HK-2 (cell line): Measurements from ENCODE around the gene RTL9.

Experiments used
- DNase-seq: peaks from one replicate; pipeline ENCODE4 v3.0.0-alpha.2; 2018; ENCODE audit not compliant: unreplicated experiment

RTL9 gene

DNA sequence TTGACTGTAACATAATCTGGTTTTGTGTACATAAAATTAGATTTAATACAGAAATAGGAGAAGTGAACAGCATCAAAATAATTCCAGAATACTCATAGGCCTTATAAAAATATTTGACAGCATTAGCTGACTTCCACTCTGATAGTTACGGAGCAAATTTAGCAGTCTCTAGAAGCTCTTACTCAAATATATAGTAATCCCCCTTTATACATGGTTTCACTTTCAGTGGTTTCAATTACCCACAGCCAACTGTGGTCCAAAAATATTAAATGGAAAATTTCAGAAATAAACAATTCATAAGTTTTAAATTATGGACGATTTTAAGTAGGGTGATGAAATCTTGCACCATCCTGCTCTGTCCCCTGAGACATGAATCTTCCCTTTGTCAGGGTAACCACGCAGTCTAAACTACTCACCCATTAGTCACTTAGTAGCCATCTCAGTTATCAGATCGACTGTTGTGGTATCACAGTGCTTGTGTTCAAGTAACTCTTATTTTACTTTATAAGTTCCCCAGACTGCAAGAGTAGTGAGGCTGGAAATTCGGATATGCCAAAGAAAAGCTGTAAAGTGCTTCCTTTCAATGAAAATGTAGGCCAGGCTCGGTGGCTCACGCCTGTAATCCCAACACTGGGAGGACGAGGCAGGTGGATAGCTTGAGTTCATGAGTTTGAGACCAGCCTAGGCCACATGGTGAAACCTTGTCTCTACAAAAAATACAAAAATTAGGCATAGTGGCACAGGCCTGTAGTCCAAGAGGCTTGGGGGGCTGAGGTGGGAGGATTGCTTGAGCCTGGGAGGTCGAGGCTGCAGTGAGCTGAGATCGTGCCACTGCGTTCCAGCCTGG lies 17.2 kb upstream of the RTL9 start:
- peak; percentile 3 for DNase-seq

DNA sequence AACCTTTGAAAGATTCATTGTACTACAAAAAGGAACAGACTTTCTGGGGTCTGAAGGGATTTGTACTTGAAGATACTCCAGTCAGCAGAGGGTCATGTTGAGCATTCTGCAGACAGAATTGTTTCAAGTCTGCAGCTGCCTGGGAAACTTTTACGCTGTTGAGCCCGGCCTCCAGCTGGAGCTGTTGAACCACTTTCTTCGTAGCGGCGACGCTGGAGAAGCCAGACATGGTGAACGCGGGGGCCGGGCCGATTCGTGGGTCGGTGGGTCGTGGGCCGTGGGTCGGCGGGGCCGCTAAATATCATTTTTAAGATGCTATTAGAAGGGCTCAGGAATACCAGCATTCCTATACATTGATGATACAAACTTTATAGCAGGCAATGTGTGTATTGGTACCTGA lies 12.0 kb upstream of the RTL9 start:
- DNase-seq = no peak

GRCh38 chrX:110359273-110359672 lies 625 bp downstream of the RTL9 start:
- no peak for DNase-seq

DNA sequence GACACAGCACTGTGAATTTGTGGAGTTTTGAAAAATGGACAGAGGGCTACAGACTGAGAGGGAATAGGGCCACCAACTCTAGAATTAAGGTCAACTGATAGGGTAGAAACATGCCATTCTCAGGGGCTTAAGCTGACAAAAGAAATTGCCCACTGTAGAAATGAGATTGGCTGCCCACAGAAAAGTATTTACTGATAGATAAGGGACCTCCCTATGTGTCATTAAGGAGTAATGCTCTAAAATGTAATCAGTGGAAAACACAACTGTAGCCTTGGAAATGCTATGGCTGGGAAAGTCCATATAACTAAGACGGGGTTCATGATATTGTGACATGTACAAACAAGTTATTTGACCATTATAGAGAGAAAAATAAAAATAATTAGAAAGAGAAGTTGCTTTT lies 4.6 kb downstream of the RTL9 start:
- no peak for DNase-seq

GRCh38 chrX:110373310-110373709 lies 14.7 kb downstream of the RTL9 start:
- DNase-seq = no peak

DNA sequence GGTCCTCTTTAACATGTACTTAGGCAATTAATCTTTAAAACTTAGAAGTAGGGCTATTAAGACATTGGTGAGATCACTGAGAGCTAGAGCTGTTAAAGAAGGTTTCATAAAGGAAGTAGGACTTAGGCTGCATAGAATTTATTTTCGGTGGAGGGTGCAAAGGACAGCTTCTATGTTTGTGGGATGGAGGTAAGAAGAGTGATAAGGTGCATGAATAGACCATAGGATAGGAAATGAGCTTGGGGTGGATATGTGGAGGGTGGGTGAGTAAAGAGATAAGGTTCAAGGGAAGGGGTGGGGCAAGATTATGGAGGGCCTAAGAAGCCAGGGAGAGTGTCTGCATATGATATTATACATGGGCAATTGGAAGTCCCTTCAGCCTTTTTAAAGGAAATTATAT lies 15.9 kb downstream of the RTL9 start:
- no peak for DNase-seq

- no peak for DNase-seq
Measured at GRCh38 chrX:110381216-110381615, 22.6 kb downstream of the RTL9 start.

- no peak for DNase-seq
Measured at GRCh38 chrX:110383414-110383813, 24.8 kb downstream of the RTL9 start.

DNA sequence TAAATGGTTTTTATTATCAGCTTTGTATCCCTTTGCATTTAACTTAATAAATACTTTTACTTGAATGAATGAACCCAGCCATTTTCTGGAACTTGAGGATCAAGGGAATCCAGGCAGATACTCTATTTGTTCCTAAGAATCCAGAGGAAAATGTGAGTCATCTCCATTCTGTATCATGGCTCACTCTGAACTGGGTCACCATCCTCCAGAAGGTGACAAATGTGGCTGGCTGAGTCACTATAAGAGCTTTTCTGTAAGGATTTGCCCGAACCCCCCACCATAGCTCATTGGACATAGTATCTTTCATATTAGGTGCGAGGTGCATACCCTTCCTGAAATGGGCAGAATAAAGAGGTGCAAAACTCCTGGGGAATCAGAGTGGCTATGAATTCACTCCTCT lies 25.8 kb downstream of the RTL9 start:
- DNase-seq = no peak

DNA sequence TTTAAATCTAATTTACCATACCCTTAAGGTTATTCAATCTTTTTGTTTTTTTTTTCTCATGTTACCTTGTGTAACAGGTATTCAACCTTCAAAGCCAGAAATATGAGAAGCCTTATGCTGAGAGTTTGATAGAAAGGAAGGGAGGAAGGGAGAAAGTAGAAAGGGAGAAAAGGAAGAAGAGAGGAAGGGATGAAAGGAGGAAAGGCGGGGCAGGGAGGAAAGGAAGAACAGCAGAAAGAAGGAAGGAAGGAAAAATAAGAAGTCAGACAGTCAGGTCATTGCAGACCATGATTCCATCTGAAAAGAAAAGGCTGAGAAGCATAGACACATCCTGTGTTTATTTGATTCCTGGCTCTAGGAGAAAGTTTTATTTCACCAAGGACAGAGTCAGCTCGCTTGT lies 30.9 kb downstream of the RTL9 start:
- DNase-seq = no peak

GRCh38 chrX:110391086-110391485 lies 32.4 kb downstream of the RTL9 start:
- no peak for DNase-seq

DNA sequence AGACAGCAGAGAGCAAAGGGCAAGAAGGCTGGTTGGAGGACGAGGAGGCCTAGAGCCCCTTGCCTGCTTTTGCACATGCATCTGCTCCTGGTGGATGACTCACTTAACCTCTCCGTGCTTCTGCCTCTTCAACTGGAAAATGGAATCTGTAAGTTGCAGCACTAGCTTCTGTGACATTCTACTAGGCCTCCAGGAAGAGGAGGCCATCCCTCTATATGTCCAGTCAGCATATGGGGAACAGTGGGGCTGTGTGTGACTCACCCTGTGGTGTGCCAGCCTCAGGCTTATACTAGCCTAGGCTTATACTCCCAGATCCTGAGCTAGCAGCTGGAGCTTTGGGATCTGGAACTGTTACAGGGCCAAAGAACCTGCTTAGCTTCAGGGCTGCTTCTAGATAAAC lies 36.0 kb downstream of the RTL9 start:
- DNase-seq = peak; percentile 58

DNA sequence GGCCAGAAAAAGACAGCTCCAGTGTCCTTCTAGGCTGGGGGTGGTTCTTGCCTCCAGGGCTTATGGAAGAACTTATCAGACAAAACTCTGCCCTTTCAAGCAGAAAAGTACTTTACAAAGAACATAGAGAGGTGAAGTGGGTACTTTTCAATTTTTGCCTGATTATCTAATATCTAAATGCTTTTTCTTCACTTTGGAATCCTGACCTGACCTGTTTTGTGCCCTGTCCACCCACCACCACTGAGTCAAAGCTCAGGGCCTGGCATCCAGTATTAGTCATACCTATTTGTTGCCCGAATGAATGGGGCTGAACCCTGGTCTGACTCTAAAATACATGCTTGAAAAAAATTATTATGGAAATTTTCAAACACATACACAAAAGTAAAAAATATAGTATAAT lies 37.2 kb downstream of the RTL9 start:
- DNase-seq = no peak

- DNase-seq = no peak
Measured at GRCh38 chrX:110396735-110397134, 38.1 kb downstream of the RTL9 start.

DNA sequence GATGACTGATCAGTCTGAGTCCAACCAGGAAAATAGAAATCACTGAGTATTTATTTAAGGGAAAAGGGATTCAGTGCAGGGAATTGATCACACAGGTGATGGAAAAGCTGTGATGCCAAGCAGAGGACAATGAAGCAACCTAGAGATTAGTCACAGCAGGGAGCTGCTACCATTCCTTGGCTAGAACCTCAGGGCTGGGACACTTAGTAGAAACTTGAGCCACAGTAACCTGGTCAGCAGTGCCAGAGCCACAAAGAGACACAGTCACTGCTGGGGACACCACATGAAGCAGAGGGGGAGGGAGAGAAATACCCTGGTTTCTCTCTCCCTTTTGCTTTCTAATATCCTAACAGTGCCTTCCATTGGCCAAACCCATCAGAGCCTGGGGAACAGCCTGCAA lies 38.7 kb downstream of the RTL9 start:
- DNase-seq = no peak

DNA sequence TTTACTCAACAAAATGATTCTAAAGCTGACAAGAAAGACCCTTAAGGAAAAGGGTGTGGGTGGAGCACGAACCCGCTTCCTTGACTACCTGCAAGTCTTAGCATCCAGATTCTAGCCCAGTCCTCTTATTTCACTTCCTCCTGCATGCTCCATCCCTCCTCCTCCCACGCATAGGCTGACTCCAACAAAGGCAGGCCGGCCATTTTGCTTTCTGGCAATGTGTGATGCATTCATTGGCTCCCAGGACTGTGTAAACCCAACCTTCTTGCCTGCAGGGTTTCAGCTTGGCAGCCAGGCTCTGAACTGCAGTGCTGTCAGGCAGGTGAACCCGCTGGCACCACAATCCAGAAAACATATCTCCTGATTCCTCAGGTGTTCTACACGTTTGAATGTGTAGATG lies 39.3 kb downstream of the RTL9 start:
- DNase-seq = no peak

- DNase-seq = no peak
Measured at GRCh38 chrX:110399497-110399896, 40.8 kb downstream of the RTL9 start.

DNA sequence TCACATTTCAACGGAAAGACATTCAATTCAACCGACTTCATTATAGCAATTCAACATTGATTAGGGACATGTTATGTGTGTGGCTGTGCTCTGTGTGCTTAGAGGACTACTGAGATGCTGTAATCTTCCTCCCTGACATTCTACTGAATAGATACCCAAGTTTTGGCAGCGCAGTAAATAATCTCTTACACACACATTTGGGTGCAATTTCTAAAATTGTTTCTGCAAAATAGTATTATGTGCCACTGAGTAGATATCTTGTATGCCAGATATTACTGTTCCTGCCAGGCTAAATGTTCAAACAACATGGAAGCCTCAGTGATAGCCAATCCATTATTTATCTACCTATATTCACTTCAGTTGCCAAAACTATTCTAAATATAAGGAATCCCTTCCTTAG lies 41.3 kb downstream of the RTL9 start:
- DNase-seq = no peak

- DNase-seq = no peak
Measured at GRCh38 chrX:110401135-110401534, 42.5 kb downstream of the RTL9 start.

DNA sequence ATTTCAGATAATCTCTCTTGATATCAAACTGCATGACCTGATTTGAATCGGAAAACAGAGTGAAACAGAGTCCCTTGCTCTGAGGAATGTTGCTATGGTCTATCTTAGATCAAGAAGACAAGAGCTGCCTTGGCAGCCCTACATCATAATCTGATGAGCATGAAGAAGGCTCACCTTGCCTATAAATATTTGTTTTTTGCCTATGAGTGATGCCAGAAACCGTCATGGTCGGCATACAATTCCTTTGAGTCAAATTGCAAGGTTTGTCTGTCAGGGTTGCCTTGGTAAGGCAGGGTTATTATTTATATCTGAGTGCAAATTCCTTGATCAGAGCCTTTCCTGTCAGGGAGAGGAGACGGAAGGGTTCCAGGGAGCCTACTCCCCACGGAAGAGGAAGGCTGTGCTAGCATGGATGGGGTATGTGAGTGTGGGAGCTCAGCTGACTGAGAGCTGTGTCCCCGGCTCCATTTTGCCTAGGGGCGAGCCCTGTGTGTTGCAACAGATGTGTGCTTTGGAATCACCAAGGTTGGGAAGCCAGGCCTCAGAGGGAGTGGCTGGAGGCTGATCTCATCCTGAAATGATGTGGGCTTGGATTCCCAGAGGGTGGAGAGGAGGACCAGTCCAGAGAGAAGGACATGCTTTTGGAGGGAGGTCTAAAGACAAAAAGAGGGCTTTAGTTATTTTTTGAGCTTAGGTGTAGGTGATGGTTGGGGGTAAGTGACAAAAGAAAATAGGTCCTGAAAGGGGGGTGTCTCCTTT lies 43.6 kb downstream of the RTL9 start:
- no peak for DNase-seq

GRCh38 chrX:110402850-110403221 lies 44.2 kb downstream of the RTL9 start:
- DNase-seq = no peak

DNA sequence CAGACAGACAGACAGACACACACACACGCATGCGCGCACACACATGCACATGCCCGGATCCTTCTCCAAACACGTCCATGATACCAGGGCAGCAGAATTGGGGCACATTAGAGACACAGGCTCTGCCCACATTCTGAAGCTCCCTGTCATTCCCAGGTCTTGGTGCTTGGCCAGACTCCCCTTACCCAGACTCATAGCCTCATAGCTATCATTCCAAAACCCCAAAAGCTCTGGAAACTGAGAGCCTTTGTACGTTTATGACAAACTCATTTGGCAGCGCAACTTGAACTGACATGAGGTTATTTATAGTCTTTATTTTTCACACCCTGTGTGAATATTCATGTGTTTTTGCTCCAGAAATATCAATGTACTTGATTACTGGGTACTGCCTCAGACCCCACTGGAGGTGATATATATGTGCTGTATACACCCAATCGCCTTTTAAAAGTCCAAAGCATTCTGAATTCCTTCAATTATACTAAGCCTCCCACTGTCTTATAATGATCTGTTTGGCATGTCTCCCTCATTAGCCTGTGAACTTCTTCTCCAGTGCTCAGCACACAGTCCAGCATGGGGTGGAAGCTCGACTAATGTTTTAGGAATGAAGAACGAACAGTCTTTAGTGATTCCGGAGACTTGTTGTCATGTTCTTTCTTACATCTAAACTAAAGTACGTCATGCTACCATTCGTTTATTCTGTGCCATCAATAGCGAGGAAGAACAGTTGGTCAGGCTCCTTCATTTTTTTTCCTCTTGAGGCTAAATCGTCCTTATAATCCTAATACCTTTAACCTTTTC lies 45.0 kb downstream of the RTL9 start:
- DNase-seq = no peak

GRCh38 chrX:110404376-110404775 lies 45.7 kb downstream of the RTL9 start:
- no peak for DNase-seq
